Measurements from ENCODE around the gene RNF207.

DNA sequence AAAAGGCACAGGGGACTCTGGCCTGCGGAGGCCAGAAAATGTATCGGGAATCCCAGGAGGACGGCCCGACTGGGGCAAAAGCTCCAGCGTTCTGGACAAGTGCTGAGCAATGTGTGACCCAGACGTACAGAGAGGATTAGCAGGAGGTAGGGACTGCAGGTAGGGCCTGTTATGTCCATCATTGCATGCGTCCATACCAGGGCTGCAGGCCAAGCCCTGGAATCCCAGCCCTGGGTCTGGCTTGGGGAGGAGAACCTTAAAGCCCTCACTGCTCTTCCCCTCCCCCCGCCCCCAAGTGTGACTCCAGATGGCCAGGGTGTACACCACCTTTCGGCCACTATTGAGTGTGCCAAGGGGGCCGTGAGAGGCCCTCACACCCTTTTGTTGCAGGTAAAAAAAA is 2.0 kb downstream of the RNF207 start:
- TF ChIP-seq, protein P1, sequence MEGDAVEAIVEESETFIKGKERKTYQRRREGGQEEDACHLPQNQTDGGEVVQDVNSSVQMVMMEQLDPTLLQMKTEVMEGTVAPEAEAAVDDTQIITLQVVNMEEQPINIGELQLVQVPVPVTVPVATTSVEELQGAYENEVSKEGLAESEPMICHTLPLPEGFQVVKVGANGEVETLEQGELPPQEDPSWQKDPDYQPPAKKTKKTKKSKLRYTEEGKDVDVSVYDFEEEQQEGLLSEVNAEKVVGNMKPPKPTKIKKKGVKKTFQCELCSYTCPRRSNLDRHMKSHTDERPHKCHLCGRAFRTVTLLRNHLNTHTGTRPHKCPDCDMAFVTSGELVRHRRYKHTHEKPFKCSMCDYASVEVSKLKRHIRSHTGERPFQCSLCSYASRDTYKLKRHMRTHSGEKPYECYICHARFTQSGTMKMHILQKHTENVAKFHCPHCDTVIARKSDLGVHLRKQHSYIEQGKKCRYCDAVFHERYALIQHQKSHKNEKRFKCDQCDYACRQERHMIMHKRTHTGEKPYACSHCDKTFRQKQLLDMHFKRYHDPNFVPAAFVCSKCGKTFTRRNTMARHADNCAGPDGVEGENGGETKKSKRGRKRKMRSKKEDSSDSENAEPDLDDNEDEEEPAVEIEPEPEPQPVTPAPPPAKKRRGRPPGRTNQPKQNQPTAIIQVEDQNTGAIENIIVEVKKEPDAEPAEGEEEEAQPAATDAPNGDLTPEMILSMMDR (IDR thresholded peaks at IDR 0.05), result no peak
- TF ChIP-seq EZH2 (IDR thresholded peaks at IDR 0.05) (no peak), EZH2phosphoT487 (IDR thresholded peaks at IDR 0.05) (no peak)
